CD14-positive monocyte (primary cell): ENCODE data around the gene CCDC102B. TPM values are rescaled to one million over a fixed set of nuclear protein-coding genes. Genes with fewer than 3 reads are reported as not detected.

Experiments
- DNase-seq, 3 donors: peaks; one replicate each; pipeline ENCODE4 v3.0.0-alpha.2; 2011 to 2022
- H2AFZ ChIP-seq: 2 replicates; pipeline ENCODE4 v1.6.0; 2012; ENCODE audit warnings: mild to moderate bottlenecking, low read depth, low read length, inconsistent platforms; ENCODE audit not compliant: insufficient read depth, poor library complexity, severe bottlenecking
- H3K27ac ChIP-seq, 2 donors: 1 replicate in 1 of 2; 2 replicates in 1 of 2; pipeline ENCODE4 v1.5.1; 2012 to 2013; ENCODE audit warnings: low read length in 2 of 2, control low read depth in 1 of 2, inconsistent platforms in 1 of 2, low read depth in 1 of 2, mild to moderate bottlenecking in 1 of 2
- H3K27me3 ChIP-seq, 2 donors: one replicate each; pipeline versions ENCODE4 v1.6.0 to v1.6.1; 2011 to 2013; ENCODE audit warnings: low read length in 2 of 2; ENCODE audit not compliant: control insufficient read depth in 2 of 2, insufficient read depth in 2 of 2
- H3K36me3 ChIP-seq, 2 donors: replicated peaks in 1 of 2; 1 replicate in 1 of 2; 2 replicates in 1 of 2; pipeline versions ENCODE4 v1.5.1 to v1.6.1; 2012 to 2013; ENCODE audit warnings: low read length in 2 of 2, control low read depth in 1 of 2, inconsistent platforms in 1 of 2, mild to moderate bottlenecking in 1 of 2; ENCODE audit not compliant: insufficient read depth in 2 of 2, control insufficient read depth in 1 of 2
- H3K4me1 ChIP-seq, 2 donors: 1 replicate in 1 of 2; 2 replicates in 1 of 2; pipeline versions ENCODE4 v1.5.1 to v1.6.1; 2012 to 2013; ENCODE audit warnings: low read length in 2 of 2, control low read depth in 1 of 2, inconsistent platforms in 1 of 2, mild to moderate bottlenecking in 1 of 2, moderate library complexity in 1 of 2; ENCODE audit not compliant: insufficient read depth in 2 of 2, control insufficient read depth in 1 of 2
- H3K4me2 ChIP-seq: replicated peaks from 2 replicates; pipeline ENCODE3; 2012; ENCODE audit warnings: low read length, moderate library complexity, mild to moderate bottlenecking; ENCODE audit not compliant: poor library complexity, severe bottlenecking; ENCODE audit errors: extremely low read depth
- H3K4me3 ChIP-seq, 3 experiments: fragments of 200-600 bp in 1 of 3; sonication (generic) in 1 of 3; replicated peaks in 1 of 3; 1 replicate in 2 of 3; 2 replicates in 1 of 3; pipeline ENCODE4 v1.5.1; 2011 to 2013; ENCODE audit warnings: low read length in 3 of 3, mild to moderate bottlenecking in 3 of 3, control low read depth in 2 of 3, low read depth in 2 of 3, inconsistent platforms in 1 of 3, moderate library complexity in 1 of 3
- H3K79me2 ChIP-seq: 2 replicates; pipeline ENCODE4 v1.6.0; 2012; ENCODE audit warnings: mild to moderate bottlenecking, control low read depth, inconsistent platforms, low read length, moderate library complexity; ENCODE audit not compliant: insufficient read depth
- H3K9ac ChIP-seq: 2 replicates; pipeline ENCODE4 v1.6.0; 2017; ENCODE audit warnings: low read length, mild to moderate bottlenecking; ENCODE audit not compliant: insufficient read depth, poor library complexity, severe bottlenecking
- H3K9me3 ChIP-seq, 2 donors: replicated peaks in 1 of 2; 1 replicate in 1 of 2; 2 replicates in 1 of 2; pipeline versions ENCODE4 v1.5.1 to v1.6.1; 2012 to 2013; ENCODE audit warnings: low read length in 2 of 2, control low read depth in 1 of 2; ENCODE audit not compliant: control insufficient read depth in 1 of 2, insufficient read depth in 1 of 2
- H4K20me1 ChIP-seq: 2 replicates; pipeline ENCODE4 v1.6.0; 2012; ENCODE audit warnings: mild to moderate bottlenecking, low read length, control low read depth, moderate library complexity; ENCODE audit not compliant: insufficient read depth
- H3K27ac Mint-ChIP-seq, 7 donors: one replicate each; pipeline ENCODE4 v1.8.0; 2020; ENCODE audit warnings: mild to moderate bottlenecking in 7 of 7, mixed read lengths in 7 of 7, moderate library complexity in 6 of 7, inconsistent platforms in 2 of 7
- H3K27me3 Mint-ChIP-seq, 3 donors: one replicate each; pipeline ENCODE4 v1.8.0; 2021 to 2022; ENCODE audit warnings: low read depth in 3 of 3, mild to moderate bottlenecking in 3 of 3, mixed read lengths in 3 of 3, moderate library complexity in 3 of 3, inconsistent platforms in 1 of 3
- H3K36me3 Mint-ChIP-seq, 2 donors: one replicate each; pipeline ENCODE4 v1.8.0; 2020; ENCODE audit warnings: mixed read lengths in 2 of 2, inconsistent platforms in 1 of 2, mild to moderate bottlenecking in 1 of 2
- H3K4me1 Mint-ChIP-seq: one replicate; pipeline ENCODE4 v1.8.0; 2020; ENCODE audit warnings: mild to moderate bottlenecking, mixed read lengths
- H3K4me3 Mint-ChIP-seq, 2 donors: one replicate each; pipeline ENCODE4 v1.8.0; 2020; ENCODE audit warnings: mild to moderate bottlenecking in 2 of 2, mixed read lengths in 2 of 2, moderate library complexity in 1 of 2
- H3K9me3 Mint-ChIP-seq, 7 donors: one replicate each; pipeline ENCODE4 v1.8.0; 2020 to 2022; ENCODE audit warnings: mixed read lengths in 7 of 7, mild to moderate bottlenecking in 6 of 7, moderate library complexity in 6 of 7, inconsistent platforms in 2 of 7
- whole genome bisulfite sequencing: methylation state at CpG from one replicate; pipeline ENCODE4 v1.1.5; 2013; ENCODE audit warnings: missing lambda C conversion rate; ENCODE audit not compliant: insufficient coverage; 5-methylcytosine and 5-hydroxymethylcytosine counted together
- intact Hi-C, 2 donors: fragments of 100-400 bp; cut with micrococcal nuclease; formaldehyde crosslinking; loops; one replicate each; pipeline versions ENCODE4 v1.15.0 to v1.15.1; 2023
- polyA plus RNA-seq, 3 donors: library from polyadenylated mRNA; depleted of rRNA in 1 of 3; unstranded in 2 of 3; stranded (reverse) in 1 of 3; fragments of 300-500 nt in 2 of 3; fragments of >200 nt in 1 of 3; fragmentation: Illumina TruSeq in 2 of 3; gene quantifications; 1 replicate in 2 of 3; 2 replicates in 1 of 3; pipeline ENCODE4 v1.2.3, GENCODE V29; 2012 to 2021
- TF ChIP-seq, protein P1 (sequence below): fragments of 200-600 bp; IDR thresholded peaks from one replicate; pipeline ENCODE4 v1.8.0; 2022; ENCODE audit warnings: antibody characterized with exemption, mild to moderate bottlenecking

Gene CCDC102B
- polyA plus RNA-seq, 3 donors: 0.34 to 1.4 TPM; not detected in 1

DNA sequence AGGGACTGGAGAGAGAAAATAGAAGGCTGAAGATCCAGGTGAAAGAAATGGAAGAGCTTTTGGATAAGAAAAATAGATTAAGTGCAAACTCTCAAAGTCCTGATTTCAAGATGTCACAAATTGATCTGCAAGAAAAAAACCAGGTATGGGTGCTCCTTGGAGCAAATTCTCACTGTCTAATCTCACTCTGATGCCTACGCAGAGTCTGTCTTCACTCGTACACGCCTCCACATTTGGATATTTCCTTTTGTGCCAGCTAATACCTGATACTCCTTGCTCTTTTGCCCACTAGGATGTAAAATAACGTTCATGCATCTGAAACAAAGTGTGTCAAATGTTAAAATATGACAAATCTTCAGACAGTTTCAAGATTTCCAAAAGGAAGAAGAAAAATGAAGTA, 99.4 kb downstream of the CCDC102B start:
- Histone ChIP-seq H3K4me3 (no peak overlapping the region), H3K4me2 (no peak overlapping the region), H3K9me3 (no peaks in the 10 kb centered on the region), H3K4me1 (no peaks in the 10 kb centered on the region), H2AFZ (no peak overlapping the region), H3K36me3 (no peaks in the 10 kb centered on the region), H3K9ac (no peak overlapping the region), H3K27ac (no peak overlapping the region), H3K79me2 (no peaks in the 10 kb centered on the region), H4K20me1 (no peaks in the 10 kb centered on the region), H3K27me3 (no peaks in the 10 kb centered on the region)
- no peaks in the 10 kb centered on the region for H3K27me3 Mint-ChIP-seq
- H3K36me3 Mint-ChIP-seq: no peaks in the 10 kb centered on the region
- TF ChIP-seq, protein P1, sequence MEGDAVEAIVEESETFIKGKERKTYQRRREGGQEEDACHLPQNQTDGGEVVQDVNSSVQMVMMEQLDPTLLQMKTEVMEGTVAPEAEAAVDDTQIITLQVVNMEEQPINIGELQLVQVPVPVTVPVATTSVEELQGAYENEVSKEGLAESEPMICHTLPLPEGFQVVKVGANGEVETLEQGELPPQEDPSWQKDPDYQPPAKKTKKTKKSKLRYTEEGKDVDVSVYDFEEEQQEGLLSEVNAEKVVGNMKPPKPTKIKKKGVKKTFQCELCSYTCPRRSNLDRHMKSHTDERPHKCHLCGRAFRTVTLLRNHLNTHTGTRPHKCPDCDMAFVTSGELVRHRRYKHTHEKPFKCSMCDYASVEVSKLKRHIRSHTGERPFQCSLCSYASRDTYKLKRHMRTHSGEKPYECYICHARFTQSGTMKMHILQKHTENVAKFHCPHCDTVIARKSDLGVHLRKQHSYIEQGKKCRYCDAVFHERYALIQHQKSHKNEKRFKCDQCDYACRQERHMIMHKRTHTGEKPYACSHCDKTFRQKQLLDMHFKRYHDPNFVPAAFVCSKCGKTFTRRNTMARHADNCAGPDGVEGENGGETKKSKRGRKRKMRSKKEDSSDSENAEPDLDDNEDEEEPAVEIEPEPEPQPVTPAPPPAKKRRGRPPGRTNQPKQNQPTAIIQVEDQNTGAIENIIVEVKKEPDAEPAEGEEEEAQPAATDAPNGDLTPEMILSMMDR: no peak
- 97% methylated on average over 3 of the region's 4 CpGs for WGBS
- no peaks in the 10 kb centered on the region for H3K4me1 Mint-ChIP-seq
- H3K9me3 Mint-ChIP-seq: peaks cover 0 to 3% (median 0%) of the 10 kb centered on the region in 7 donors
- no peak overlapping the region for H3K27ac Mint-ChIP-seq
- DNase-seq: no peak
- no peak overlapping the region for H3K4me3 Mint-ChIP-seq
- intact Hi-C loops: no loop called here

GRCh38 chr18:68909579-68909978, 111.7 kb downstream of the CCDC102B start:
- TF ChIP-seq, protein P1: no peak
- H3K4me3 ChIP-seq: no peak overlapping the region
- no peaks in the 10 kb centered on the region for H3K36me3 Mint-ChIP-seq
- intact Hi-C loops: no loop called here
- H2AFZ ChIP-seq: no peak overlapping the region
- H3K4me1 Mint-ChIP-seq: peaks cover 2% of the 10 kb centered on the region
- no peaks in the 10 kb centered on the region for H4K20me1 ChIP-seq
- DNase-seq: no peak
- no peak overlapping the region for H3K9ac ChIP-seq
- peaks cover 2 to 6% (median 4%) of the 10 kb centered on the region in 7 donors for H3K9me3 Mint-ChIP-seq
- H3K4me1 ChIP-seq: no peaks in the 10 kb centered on the region
- no peak overlapping the region for H3K4me3 Mint-ChIP-seq
- H3K27ac ChIP-seq: no peak overlapping the region
- H3K4me2 ChIP-seq: no peak overlapping the region
- H3K79me2 ChIP-seq: no peaks in the 10 kb centered on the region
- H3K36me3 ChIP-seq: no peaks in the 10 kb centered on the region
- no peak overlapping the region for H3K27ac Mint-ChIP-seq
- no peaks in the 10 kb centered on the region for H3K9me3 ChIP-seq
- H3K27me3 Mint-ChIP-seq: peaks cover 0 to 3% (median 2%) of the 10 kb centered on the region in 3 donors
- no peaks in the 10 kb centered on the region for H3K27me3 ChIP-seq
